GM18517 (cell line): ENCODE results near the gene DPYSL4.
"Not testable (repeated sequence)": the region's sequence is repeated elsewhere in the genome, so short reads cannot be mapped to it uniquely, and the experiment has no call there.

ENCODE experiments used
- ATAC-seq: cut with Tn5 transposase; IDR thresholded peaks from one replicate; pipeline ENCODE4 v1.9.1; 2021; ENCODE audit warnings: mild to moderate bottlenecking, moderate library complexity; ENCODE audit not compliant: unreplicated experiment

Gene DPYSL4

GRCh38 chr10:132149271-132149670 is 37.5 kb upstream of the DPYSL4 start:
- no peak for ATAC-seq

- ATAC-seq: no peak
Observed at GRCh38 chr10:132149917-132150316, 36.8 kb upstream of the DPYSL4 start.

- no peak for ATAC-seq
Observed at GRCh38 chr10:132150777-132151176, 36.0 kb upstream of the DPYSL4 start.

GRCh38 chr10:132151286-132151950 is 35.3 kb upstream of the DPYSL4 start:
- ATAC-seq: no peak

- ATAC-seq: no peak
Observed at GRCh38 chr10:132151951-132152505, 34.7 kb upstream of the DPYSL4 start.

- ATAC-seq: no peak
Observed at GRCh38 chr10:132152896-132153580, 33.7 kb upstream of the DPYSL4 start.

- no peak for ATAC-seq
Observed at GRCh38 chr10:132153616-132154217, 33.0 kb upstream of the DPYSL4 start.

- no peak for ATAC-seq
Observed at GRCh38 chr10:132154440-132154839, 32.3 kb upstream of the DPYSL4 start.

GRCh38 chr10:132154931-132155330 is 31.8 kb upstream of the DPYSL4 start:
- no peak for ATAC-seq

- ATAC-seq: no peak
Observed at GRCh38 chr10:132155723-132156381, 30.9 kb upstream of the DPYSL4 start.

GRCh38 chr10:132156382-132156781 is 30.4 kb upstream of the DPYSL4 start:
- ATAC-seq: no peak

GRCh38 chr10:132157101-132157500 is 29.6 kb upstream of the DPYSL4 start:
- no peak for ATAC-seq

- no peak for ATAC-seq
Observed at GRCh38 chr10:132158122-132158741, 28.5 kb upstream of the DPYSL4 start.

- no peak for ATAC-seq
Observed at GRCh38 chr10:132158823-132159222, 27.9 kb upstream of the DPYSL4 start.

- ATAC-seq: not testable (repeated sequence)
Observed at GRCh38 chr10:132159302-132160230, 27.2 kb upstream of the DPYSL4 start.

- not testable (repeated sequence) for ATAC-seq
Observed at GRCh38 chr10:132160231-132160630, 26.5 kb upstream of the DPYSL4 start.

- not testable (repeated sequence) for ATAC-seq
Observed at GRCh38 chr10:132160834-132161622, 25.7 kb upstream of the DPYSL4 start.

- no peak for ATAC-seq
Observed at GRCh38 chr10:132162021-132162531, 24.7 kb upstream of the DPYSL4 start.
